Esophagus muscularis mucosa (tissue), 4 donors: Measurements from ENCODE around the gene METAP1D. TPM values are rescaled to one million over a fixed set of nuclear protein-coding genes. Genes with fewer than 3 reads are reported as not detected.
"Not testable (repeated sequence)": the region's sequence is repeated elsewhere in the genome, so short reads cannot be mapped to it uniquely, and the experiment has no call there.

Experiments
- DNase-seq: peaks from one replicate; pipeline ENCODE4 v3.0.0-alpha.2; 2017; ENCODE audit errors: extremely low spot score
- H3K27ac ChIP-seq, 4 donors: fragments of 200-600 bp; sonication (generic); replicated peaks in 1 of 4; 1 replicate in 3 of 4; 2 replicates in 1 of 4; pipeline ENCODE4 v1.5.1; 2016 to 2019; ENCODE audit warnings: mild to moderate bottlenecking in 1 of 4
- H3K27me3 ChIP-seq, 4 donors: fragments of 200-600 bp; sonication (generic); one replicate each; pipeline versions ENCODE4 v1.5.1 to v1.6.0; 2016 to 2019
- H3K36me3 ChIP-seq, 4 donors: fragments of 200-600 bp; sonication (generic); one replicate each; pipeline ENCODE4 v1.5.1; 2016 to 2019
- H3K4me1 ChIP-seq, 4 donors: fragments of 200-600 bp; sonication (generic); one replicate each; pipeline ENCODE4 v1.5.1; 2016 to 2019
- H3K4me3 ChIP-seq, 4 donors: fragments of 200-600 bp; sonication (generic); 1 replicate in 2 of 4; 2 replicates in 2 of 4; pipeline ENCODE4 v1.5.1; 2016 to 2019; ENCODE audit warnings: mild to moderate bottlenecking in 4 of 4, moderate library complexity in 1 of 4
- H3K9me3 ChIP-seq, 4 donors: fragments of 200-600 bp; sonication (generic); 1 replicate in 3 of 4; 2 replicates in 1 of 4; pipeline ENCODE4 v1.5.1; 2016 to 2019
- EP300 ChIP-seq: sonication (generic); formaldehyde crosslinking; IDR thresholded peaks from one replicate; pipeline ENCODE4 v1.6.1; 2017; ENCODE audit warnings: antibody characterized with exemption
- POLR2A ChIP-seq: fragments of 450-650 bp; IDR thresholded peaks from one replicate; pipeline ENCODE4 v1.6.1; 2017; ENCODE audit warnings: antibody characterized with exemption, moderate library complexity, mild to moderate bottlenecking, low read depth
- POLR2AphosphoS5 ChIP-seq, 2 donors: sonication (generic); formaldehyde crosslinking; IDR thresholded peaks; one replicate each; pipeline ENCODE4 v1.6.1; 2017; ENCODE audit warnings: antibody characterized with exemption in 2 of 2
- WGBS: methylation state at CpG from one replicate; pipeline ENCODE4 v1.1.5; 2018; 5-methylcytosine and 5-hydroxymethylcytosine counted together
- intact Hi-C: fragments of 100-400 bp; cut with DNase I; formaldehyde crosslinking; loops from one replicate; pipeline ENCODE4 v1.15.1; 2023
- total RNA-seq, 4 donors: library from RNA; depleted of rRNA; stranded (reverse); fragments of >200 nt; gene quantifications; one replicate each; pipeline versions ENCODE4 v1.1.0 to v1.2.1, GENCODE V29; 2016
- TF ChIP-seq, protein P1 (sequence below), 3 experiments: fragments of 200-600 bp in 2 of 3; fragments of 450-650 bp in 1 of 3; sonication (generic) in 2 of 3; IDR thresholded peaks; one replicate each; pipeline ENCODE4 v1.5.1; 2017 to 2019; ENCODE audit warnings: antibody characterized with exemption in 3 of 3, mild to moderate bottlenecking in 2 of 3, moderate library complexity in 1 of 3

METAP1D gene
- total RNA-seq, 4 donors from 2014 or later, result 3.1 to 6.6 (median 4.1) TPM

GRCh38 chr2:172050479-172051125 is 50.8 kb downstream of the METAP1D start:
- H3K9me3 ChIP-seq, result no peaks in the 10 kb centered on the region
- no peak for TF ChIP-seq POLR2A
- no peak for TF ChIP-seq POLR2AphosphoS5 (IDR thresholded peaks at IDR 0.05)
- TF ChIP-seq EP300, result no peak
- no peaks in the 10 kb centered on the region for H3K36me3 ChIP-seq
- no peak overlapping the region for H3K4me3 ChIP-seq
- no peaks in the 10 kb centered on the region for H3K4me1 ChIP-seq
- H3K27me3 ChIP-seq, result no peaks in the 10 kb centered on the region
- 77% methylated on average over 1 of the region's 1 CpG for WGBS
- H3K27ac ChIP-seq, result no peak overlapping the region
- no peak for DNase-seq
- intact Hi-C loops, result no loop called here

GRCh38 chr2:172052000-172052983 is 52.5 kb downstream of the METAP1D start:
- TF ChIP-seq EP300 (no peak), POLR2AphosphoS5 (IDR thresholded peaks at IDR 0.05) (no peak)
- H3K27me3 ChIP-seq, result no peaks in the 10 kb centered on the region
- no peak for DNase-seq
- 69% methylated on average over 4 of the region's 4 CpGs for WGBS
- H3K27ac ChIP-seq, result no peak overlapping the region
- H3K4me3 ChIP-seq, result no peak overlapping the region
- intact Hi-C loops, result no loop called here
- no peaks in the 10 kb centered on the region for H3K4me1 ChIP-seq
- no peaks in the 10 kb centered on the region for H3K9me3 ChIP-seq
- H3K36me3 ChIP-seq, result no peaks in the 10 kb centered on the region

DNA sequence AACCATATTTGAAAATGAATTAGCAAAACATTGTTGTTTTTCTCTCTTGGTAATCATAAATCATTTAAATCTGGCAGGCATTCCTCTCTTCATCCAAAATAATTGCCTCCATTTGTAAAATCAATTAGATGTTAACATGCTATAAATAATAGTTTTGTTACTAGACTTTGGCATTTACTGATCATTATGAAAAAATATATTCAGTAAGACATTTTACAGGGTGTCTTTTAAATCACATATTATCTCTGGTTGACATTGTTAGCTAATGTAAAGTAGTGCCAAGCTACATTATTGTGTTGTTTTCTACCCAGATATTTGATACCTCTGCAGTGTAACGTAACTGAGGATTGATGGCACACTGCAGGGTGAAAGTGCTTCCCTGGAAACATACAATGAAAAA is 53.7 kb downstream of the METAP1D start:
- 83% methylated on average over 1 of the region's 1 CpG for WGBS
- no peaks in the 10 kb centered on the region for H3K9me3 ChIP-seq
- no peaks in the 10 kb centered on the region for H3K36me3 ChIP-seq
- no peak overlapping the region for H3K27ac ChIP-seq
- no peak overlapping the region for H3K4me3 ChIP-seq
- H3K27me3 ChIP-seq, result no peaks in the 10 kb centered on the region
- DNase-seq, result no peak
- TF ChIP-seq POLR2A (no peak), POLR2AphosphoS5 (IDR thresholded peaks at IDR 0.05) (no peak), EP300 (no peak)
- TF ChIP-seq, protein P1, sequence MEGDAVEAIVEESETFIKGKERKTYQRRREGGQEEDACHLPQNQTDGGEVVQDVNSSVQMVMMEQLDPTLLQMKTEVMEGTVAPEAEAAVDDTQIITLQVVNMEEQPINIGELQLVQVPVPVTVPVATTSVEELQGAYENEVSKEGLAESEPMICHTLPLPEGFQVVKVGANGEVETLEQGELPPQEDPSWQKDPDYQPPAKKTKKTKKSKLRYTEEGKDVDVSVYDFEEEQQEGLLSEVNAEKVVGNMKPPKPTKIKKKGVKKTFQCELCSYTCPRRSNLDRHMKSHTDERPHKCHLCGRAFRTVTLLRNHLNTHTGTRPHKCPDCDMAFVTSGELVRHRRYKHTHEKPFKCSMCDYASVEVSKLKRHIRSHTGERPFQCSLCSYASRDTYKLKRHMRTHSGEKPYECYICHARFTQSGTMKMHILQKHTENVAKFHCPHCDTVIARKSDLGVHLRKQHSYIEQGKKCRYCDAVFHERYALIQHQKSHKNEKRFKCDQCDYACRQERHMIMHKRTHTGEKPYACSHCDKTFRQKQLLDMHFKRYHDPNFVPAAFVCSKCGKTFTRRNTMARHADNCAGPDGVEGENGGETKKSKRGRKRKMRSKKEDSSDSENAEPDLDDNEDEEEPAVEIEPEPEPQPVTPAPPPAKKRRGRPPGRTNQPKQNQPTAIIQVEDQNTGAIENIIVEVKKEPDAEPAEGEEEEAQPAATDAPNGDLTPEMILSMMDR (IDR thresholded peaks at IDR 0.05), result no peak
- intact Hi-C loops, result no loop called here
- no peaks in the 10 kb centered on the region for H3K4me1 ChIP-seq

GRCh38 chr2:172056293-172056692 is 56.5 kb downstream of the METAP1D start:
- no peak overlapping the region for H3K27ac ChIP-seq
- no peaks in the 10 kb centered on the region for H3K9me3 ChIP-seq
- H3K36me3 ChIP-seq, result no peaks in the 10 kb centered on the region
- no peaks in the 10 kb centered on the region for H3K4me1 ChIP-seq
- no peak for DNase-seq
- WGBS, result 100% methylated on average over 1 of the region's 2 CpGs
- intact Hi-C loops, result no loop called here
- no peaks in the 10 kb centered on the region for H3K27me3 ChIP-seq
- TF ChIP-seq, protein P1 (IDR thresholded peaks at IDR 0.05), result no peak
- TF ChIP-seq EP300, result no peak
- no peak for TF ChIP-seq POLR2A
- no peak for TF ChIP-seq POLR2AphosphoS5 (IDR thresholded peaks at IDR 0.05)
- H3K4me3 ChIP-seq, result no peak overlapping the region

DNA sequence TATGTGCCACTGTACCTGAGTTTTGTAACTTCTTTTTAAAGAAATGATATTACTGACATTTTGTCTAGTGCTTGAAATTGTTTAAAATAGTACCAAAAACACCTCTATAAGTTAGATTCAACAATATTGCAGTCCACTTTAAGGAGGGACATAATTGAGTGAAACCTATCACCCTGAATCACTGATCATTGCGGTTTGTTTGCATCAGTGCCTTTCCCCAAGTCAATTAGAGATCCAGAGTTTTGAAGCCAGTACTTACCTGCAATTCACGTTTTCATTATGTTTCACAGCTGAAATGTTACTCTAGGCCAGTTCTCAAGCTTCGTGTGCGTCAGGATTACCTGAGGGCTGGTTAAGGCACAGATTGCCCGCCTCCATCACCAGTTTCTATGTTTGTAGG is 58.9 kb downstream of the METAP1D start:
- Histone ChIP-seq H3K27me3 (no peaks in the 10 kb centered on the region), H3K36me3 (peaks cover 0 to 8% (median 0%) of the 10 kb centered on the region in 4 donors), H3K9me3 (no peaks in the 10 kb centered on the region), H3K4me1 (no peaks in the 10 kb centered on the region), H3K4me3 (no peak overlapping the region), H3K27ac (no peak overlapping the region)
- no peak for DNase-seq
- 93% methylated on average over 5 of the region's 5 CpGs for WGBS
- intact Hi-C loops, result no loop called here
- TF ChIP-seq, protein P1 (IDR thresholded peaks at IDR 0.05), result no peak
- TF ChIP-seq POLR2AphosphoS5 (IDR thresholded peaks at IDR 0.05) (no peak), POLR2A (no peak), EP300 (no peak)

DNA sequence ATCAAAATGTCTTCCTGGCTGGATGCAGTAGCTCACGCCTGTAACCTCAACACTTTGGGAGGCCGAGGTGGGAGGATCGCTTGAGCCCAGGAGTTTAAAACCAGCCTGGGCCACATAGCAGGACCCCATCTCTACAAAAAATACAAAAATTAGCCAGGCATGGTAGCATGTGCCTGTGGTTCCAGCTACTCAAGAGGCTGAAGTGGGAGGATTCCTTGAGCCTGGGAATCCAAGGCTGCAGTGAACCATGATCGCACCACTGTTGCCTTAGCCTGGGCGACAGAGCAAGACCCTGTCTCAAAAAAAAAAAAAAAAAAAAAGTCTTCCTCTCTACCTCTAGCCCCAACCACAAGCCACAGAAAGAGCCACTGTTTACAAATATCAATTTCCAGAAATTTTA is 60.4 kb downstream of the METAP1D start:
- H3K4me1 ChIP-seq, intact Hi-C loops, H3K9me3 ChIP-seq, H3K36me3 ChIP-seq, H3K4me3 ChIP-seq, DNase-seq, H3K27ac ChIP-seq, H3K27me3 ChIP-seq: not testable (repeated sequence)
- 95% methylated on average over 5 of the region's 5 CpGs for WGBS
